Measurements from ENCODE around the gene RAPGEF5.
"Not testable (repeated sequence)": the region's sequence is repeated elsewhere in the genome, so short reads cannot be mapped to it uniquely, and the experiment has no call there.

Gene RAPGEF5

GRCh38 chr7:22108151-22108845, 248.7 kb downstream of the RAPGEF5 start:
- POLR2A ChIA-PET, result no interaction called here
- no peak for TF ChIP-seq CTCF (IDR thresholded peaks at IDR 0.05; ENCODE audit: control extremely low read depth, extremely low read depth, low read depth, missing control alignments)
- DNase-seq (ENCODE audit: extremely low spot score), result no peak
- CTCF ChIA-PET, result interaction anchor here (1.0 to 6.3 kb wide), 14 partner anchors 9 to 393 kb away, joined by 3 to 94 read pairs (median 10); partner anchors contain the start of gene STEAP1B

GRCh38 chr7:22105550-22105949, 251.4 kb downstream of the RAPGEF5 start:
- TF ChIP-seq CTCF (IDR thresholded peaks at IDR 0.05; ENCODE audit: control extremely low read depth, extremely low read depth, low read depth, missing control alignments), result no peak
- ChIA-PET POLR2A (no interaction called here), CTCF (interaction anchor here (0.6 to 6.3 kb wide), 6 partner anchors 12 to 394 kb away, joined by 3 to 94 read pairs (median 3); partner anchors contain the start of gene STEAP1B)
- no peak for DNase-seq (ENCODE audit: extremely low spot score)

- no peak for DNase-seq (ENCODE audit: extremely low spot score)
- ChIA-PET POLR2A (no interaction called here), CTCF (interaction anchor here (0.7 to 6.3 kb wide), 6 partner anchors 7 to 406 kb away, joined by 3 to 36 read pairs (median 20); partner anchors contain the start of gene STEAP1B)
- TF ChIP-seq CTCF (IDR thresholded peaks at IDR 0.05; ENCODE audit: control extremely low read depth, extremely low read depth, low read depth, missing control alignments), result no peak
Observed at GRCh38 chr7:22094413-22095342, 262.3 kb downstream of the RAPGEF5 start.

- ChIA-PET CTCF (interaction anchor here (0.7 to 6.3 kb wide), 6 partner anchors 8 to 406 kb away, joined by 3 to 36 read pairs (median 17); partner anchors contain the start of gene STEAP1B), POLR2A (no interaction called here)
- no peak for DNase-seq (ENCODE audit: extremely low spot score)
- no peak for TF ChIP-seq CTCF (IDR thresholded peaks at IDR 0.05; ENCODE audit: control extremely low read depth, extremely low read depth, low read depth, missing control alignments)
Observed at GRCh38 chr7:22093936-22094335, 263.0 kb downstream of the RAPGEF5 start.

- ChIA-PET CTCF (interaction anchor here (0.9 to 6.3 kb wide), 5 partner anchors 9 to 388 kb away, joined by 3 to 36 read pairs (median 30); no protein-coding TSS in a partner anchor), POLR2A (no interaction called here)
- no peak for TF ChIP-seq CTCF (IDR thresholded peaks at IDR 0.05; ENCODE audit: control extremely low read depth, extremely low read depth, low read depth, missing control alignments)
- no peak for DNase-seq (ENCODE audit: extremely low spot score)
Observed at GRCh38 chr7:22093001-22093400, 264.0 kb downstream of the RAPGEF5 start.

GRCh38 chr7:22090958-22091525, 265.9 kb downstream of the RAPGEF5 start:
- DNase-seq (ENCODE audit: extremely low spot score); POLR2A ChIA-PET: not testable (repeated sequence)
- CTCF ChIA-PET, result interaction anchor here (1.1 to 6.3 kb wide), 4 partner anchors 8 to 19 kb away, joined by 3 to 36 read pairs (median 20); no protein-coding TSS in a partner anchor
